Measurements from ENCODE around the gene CENPU.
A peak's percentile ranks its signal among the peaks of the same experiment; 100 is the strongest.
"Not testable (repeated sequence)": the region's sequence is repeated elsewhere in the genome, so short reads cannot be mapped to it uniquely, and the experiment has no call there.

CENPU gene

GRCh38 chr4:184733654-184734524 lies at the start of gene CENPU:
Gene CENPU (minus strand): TSS chr4:184734096. CDS start chr4:184734062, 34 bp downstream.
- peak; percentile 95 for DNase-seq

GRCh38 chr4:184782731-184783373 lies 49.0 kb upstream of the CENPU start:
- DNase-seq, result no peak

GRCh38 chr4:184779160-184779559 lies 45.3 kb upstream of the CENPU start:
- DNase-seq, result not testable (repeated sequence)

GRCh38 chr4:184778325-184778724 lies 44.4 kb upstream of the CENPU start:
- no peak for DNase-seq

- DNase-seq, result no peak
Observed at GRCh38 chr4:184776821-184777220, 42.9 kb upstream of the CENPU start.

- no peak for DNase-seq
Observed at GRCh38 chr4:184775854-184776555, 42.1 kb upstream of the CENPU start.

GRCh38 chr4:184774152-184774551 lies 40.3 kb upstream of the CENPU start:
- no peak for DNase-seq

- DNase-seq, result no peak
Observed at GRCh38 chr4:184771416-184771815, 37.5 kb upstream of the CENPU start.

- no peak for DNase-seq
Observed at GRCh38 chr4:184769141-184769765, 35.4 kb upstream of the CENPU start.

GRCh38 chr4:184768296-184768695 lies 34.4 kb upstream of the CENPU start:
- no peak for DNase-seq

GRCh38 chr4:184766446-184766845 lies 32.5 kb upstream of the CENPU start:
- no peak for DNase-seq

- DNase-seq, result no peak
Observed at GRCh38 chr4:184765473-184766340, 31.8 kb upstream of the CENPU start.

- DNase-seq, result no peak
Observed at GRCh38 chr4:184764601-184765000, 30.7 kb upstream of the CENPU start.

- DNase-seq, result no peak
Observed at GRCh38 chr4:184763150-184763780, 29.4 kb upstream of the CENPU start.

- DNase-seq, result no peak
Observed at GRCh38 chr4:184762100-184762499, 28.2 kb upstream of the CENPU start.

GRCh38 chr4:184760681-184761080 lies 26.8 kb upstream of the CENPU start:
- DNase-seq, result no peak

GRCh38 chr4:184757810-184758209 lies 23.9 kb upstream of the CENPU start:
- no peak for DNase-seq

- DNase-seq, result no peak
Observed at GRCh38 chr4:184756399-184756798, 22.5 kb upstream of the CENPU start.

GRCh38 chr4:184755278-184755677 lies 21.4 kb upstream of the CENPU start:
- DNase-seq, result no peak

- DNase-seq, result no peak
Observed at GRCh38 chr4:184752496-184753275, 18.8 kb upstream of the CENPU start.

GRCh38 chr4:184751585-184751956 lies 17.7 kb upstream of the CENPU start:
- DNase-seq, result no peak

Data from DMS 273 treated with DMSO at 0.1 percent for 48 hours (cell line).